Calu3 (cell line): Measurements from ENCODE around the gene C5orf63. TPM values are rescaled to one million over a fixed set of nuclear protein-coding genes. Genes with fewer than 3 reads are reported as not detected.
"Not testable (repeated sequence)": the region's sequence is repeated elsewhere in the genome, so short reads cannot be mapped to it uniquely, and the experiment has no call there.

Experiments
- BruUV-seq: library from RNA; stranded (reverse); fragments of 400-500 nt; replicated peaks from 2 replicates; lab custom pipeline; 2021; lab: Mats Ljungman, UMichigan
- CTCF ChIA-PET: fragments of 300-600 bp; sonication (Branson Sonifier 250); formaldehyde crosslinking; loops from one replicate; lab custom pipeline; 2022; ENCODE audit warnings: antibody characterized with exemption; lab: Charles Lee
- DNase-seq: peaks from one replicate; pipeline ENCODE4 v3.0.0; 2022
- H3K27ac Mint-ChIP-seq: one replicate; pipeline ENCODE4 v1.8.0; 2022; ENCODE audit warnings: mixed read lengths; ENCODE audit not compliant: unreplicated experiment
- H3K27me3 Mint-ChIP-seq: one replicate; pipeline ENCODE4 v1.8.0; 2022; ENCODE audit warnings: mixed read lengths; ENCODE audit not compliant: unreplicated experiment
- H3K36me3 Mint-ChIP-seq: one replicate; pipeline ENCODE4 v1.8.0; 2022; ENCODE audit warnings: mild to moderate bottlenecking, moderate library complexity, mixed read lengths; ENCODE audit not compliant: insufficient read depth, unreplicated experiment
- H3K4me1 Mint-ChIP-seq: one replicate; pipeline ENCODE4 v1.8.0; 2022; ENCODE audit warnings: mild to moderate bottlenecking, low read depth, mixed read lengths; ENCODE audit not compliant: unreplicated experiment
- H3K4me3 Mint-ChIP-seq: one replicate; pipeline ENCODE4 v1.8.0; 2022; ENCODE audit warnings: mild to moderate bottlenecking, low read depth, moderate library complexity, mixed read lengths; ENCODE audit not compliant: unreplicated experiment
- H3K9me3 Mint-ChIP-seq: one replicate; pipeline ENCODE4 v1.8.0; 2022; ENCODE audit warnings: low read depth, mixed read lengths; ENCODE audit not compliant: unreplicated experiment
- intact Hi-C: fragments of 100-400 bp; cut with micrococcal nuclease; formaldehyde crosslinking; loops from one replicate; pipeline ENCODE4 v1.10.0; 2022; ENCODE audit not compliant: unreplicated experiment
- total RNA-seq: library from RNA; stranded (reverse); gene quantifications from 2 replicates; pipeline ENCODE4 v1.2.3, GENCODE V29; 2022
- TF ChIP-seq, protein P1 (sequence below): fragments of 200-600 bp; IDR thresholded peaks from one replicate; pipeline ENCODE4 v1.8.0; 2022; ENCODE audit warnings: antibody characterized with exemption; ENCODE audit not compliant: unreplicated experiment

The C5orf63 gene
- total RNA-seq, 1 experiment from 2014 or later = 13.2 TPM

DNA sequence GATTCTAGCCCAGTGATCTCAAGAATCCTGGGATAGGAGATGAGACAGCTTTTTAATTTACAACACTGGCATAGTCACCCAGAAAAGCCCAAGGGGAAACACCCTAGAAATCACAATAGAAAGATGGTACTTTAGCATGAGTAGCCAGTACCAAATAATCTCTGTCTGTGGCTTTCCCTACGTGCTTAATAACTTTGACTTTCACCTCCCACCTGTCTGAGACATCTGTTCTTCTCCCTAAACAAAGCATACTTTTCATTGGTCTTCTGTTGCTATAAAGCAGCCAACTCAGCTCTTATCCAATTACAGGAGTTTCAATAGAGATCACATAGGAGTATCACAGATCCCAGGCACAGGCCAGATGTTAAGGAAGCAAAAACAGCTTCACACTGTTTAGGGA, 53.4 kb downstream of the C5orf63 start:
- Mint-ChIP-seq H3K9me3 (no peaks in the 10 kb centered on the region), H3K27ac (no peak overlapping the region), H3K4me3 (no peak overlapping the region), H3K27me3 (no peaks in the 10 kb centered on the region), H3K36me3 (no peaks in the 10 kb centered on the region), H3K4me1 (no peaks in the 10 kb centered on the region)
- DNase-seq = no peak
- intact Hi-C loops = no loop called here
- no TSS peak for BruUV-seq
- CTCF ChIA-PET = interaction anchor here (1.6 kb wide), 1 partner anchor 9 kb away, joined by 4 read pairs; no protein-coding TSS in a partner anchor
- TF ChIP-seq, protein P1, sequence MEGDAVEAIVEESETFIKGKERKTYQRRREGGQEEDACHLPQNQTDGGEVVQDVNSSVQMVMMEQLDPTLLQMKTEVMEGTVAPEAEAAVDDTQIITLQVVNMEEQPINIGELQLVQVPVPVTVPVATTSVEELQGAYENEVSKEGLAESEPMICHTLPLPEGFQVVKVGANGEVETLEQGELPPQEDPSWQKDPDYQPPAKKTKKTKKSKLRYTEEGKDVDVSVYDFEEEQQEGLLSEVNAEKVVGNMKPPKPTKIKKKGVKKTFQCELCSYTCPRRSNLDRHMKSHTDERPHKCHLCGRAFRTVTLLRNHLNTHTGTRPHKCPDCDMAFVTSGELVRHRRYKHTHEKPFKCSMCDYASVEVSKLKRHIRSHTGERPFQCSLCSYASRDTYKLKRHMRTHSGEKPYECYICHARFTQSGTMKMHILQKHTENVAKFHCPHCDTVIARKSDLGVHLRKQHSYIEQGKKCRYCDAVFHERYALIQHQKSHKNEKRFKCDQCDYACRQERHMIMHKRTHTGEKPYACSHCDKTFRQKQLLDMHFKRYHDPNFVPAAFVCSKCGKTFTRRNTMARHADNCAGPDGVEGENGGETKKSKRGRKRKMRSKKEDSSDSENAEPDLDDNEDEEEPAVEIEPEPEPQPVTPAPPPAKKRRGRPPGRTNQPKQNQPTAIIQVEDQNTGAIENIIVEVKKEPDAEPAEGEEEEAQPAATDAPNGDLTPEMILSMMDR = no peak

DNA sequence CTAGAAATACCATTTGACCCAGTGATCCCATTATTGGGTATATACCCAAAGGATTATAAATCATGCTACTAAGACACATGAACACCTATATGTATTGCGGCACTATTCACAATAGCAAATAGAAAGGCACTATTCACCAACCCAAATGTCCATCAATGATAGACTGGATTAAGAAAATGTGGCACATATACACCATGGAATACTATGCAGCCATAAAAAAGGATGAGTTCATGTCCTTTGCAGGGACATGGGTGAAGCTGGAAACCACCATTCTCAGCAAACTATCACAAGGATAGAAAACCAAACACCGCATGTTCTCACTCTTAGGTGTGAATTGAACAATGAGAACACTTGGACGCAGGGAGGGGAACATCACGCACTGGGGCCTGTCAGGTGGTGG, 56.6 kb downstream of the C5orf63 start:
- BruUV-seq, DNase-seq, H3K9me3 Mint-ChIP-seq, CTCF ChIA-PET, intact Hi-C loops, H3K4me3 Mint-ChIP-seq, H3K27me3 Mint-ChIP-seq, H3K27ac Mint-ChIP-seq, H3K36me3 Mint-ChIP-seq, H3K4me1 Mint-ChIP-seq: not testable (repeated sequence)

DNA sequence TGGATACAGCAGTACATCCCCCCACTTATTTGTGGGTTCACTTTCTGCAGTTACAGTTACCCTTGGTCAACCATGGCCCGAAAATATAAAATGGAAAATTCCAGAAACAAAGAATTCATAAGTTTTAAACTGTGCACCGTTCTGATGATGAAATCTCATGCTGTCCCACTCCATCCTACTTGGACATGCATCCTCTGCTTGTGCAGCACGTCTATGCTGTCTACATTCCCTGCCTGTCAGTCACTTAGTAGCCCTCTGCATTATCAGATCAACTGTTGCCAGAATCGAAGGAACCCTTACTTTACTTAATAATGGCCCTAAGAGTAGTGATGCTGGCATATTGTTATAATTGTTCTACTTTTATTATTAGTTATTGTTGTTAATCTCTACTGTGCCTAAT, 57.6 kb downstream of the C5orf63 start:
- H3K4me1 Mint-ChIP-seq = no peaks in the 10 kb centered on the region
- intact Hi-C loops = no loop called here
- DNase-seq = no peak
- no peaks in the 10 kb centered on the region for H3K36me3 Mint-ChIP-seq
- no peak overlapping the region for H3K27ac Mint-ChIP-seq
- H3K27me3 Mint-ChIP-seq = no peaks in the 10 kb centered on the region
- TF ChIP-seq, protein P1 = no peak
- no peak overlapping the region for H3K4me3 Mint-ChIP-seq
- H3K9me3 Mint-ChIP-seq = no peaks in the 10 kb centered on the region
- CTCF ChIA-PET = no interaction called here
- BruUV-seq = no TSS peak

DNA sequence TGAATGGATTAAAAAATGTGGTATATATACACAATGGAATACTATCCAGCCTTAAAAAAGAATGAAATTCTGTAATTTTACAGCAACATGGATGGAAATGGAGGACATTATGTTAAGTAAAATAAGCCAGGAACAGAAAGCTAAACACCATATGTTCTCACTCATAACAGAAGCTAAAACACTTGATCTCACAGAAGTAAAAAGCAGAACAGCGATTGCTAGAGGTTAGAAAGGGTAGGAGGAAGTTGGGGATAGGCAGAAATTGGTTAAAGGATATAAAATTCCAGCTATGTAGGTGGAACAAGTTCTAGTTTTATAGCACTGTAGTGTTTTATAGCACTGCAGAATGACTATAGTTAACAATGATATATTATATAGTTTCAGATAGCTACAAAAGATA, 58.7 kb downstream of the C5orf63 start:
- CTCF ChIA-PET = interaction anchor here (0.6 to 0.8 kb wide), 2 partner anchors 352 to 429 kb away, joined by 3 to 9 read pairs; no protein-coding TSS in a partner anchor
- Mint-ChIP-seq H3K4me3 (no peak overlapping the region), H3K36me3 (no peaks in the 10 kb centered on the region), H3K4me1 (no peaks in the 10 kb centered on the region), H3K9me3 (no peaks in the 10 kb centered on the region), H3K27ac (no peak overlapping the region), H3K27me3 (no peaks in the 10 kb centered on the region)
- no TSS peak for BruUV-seq
- no peak for DNase-seq
- TF ChIP-seq, protein P1 = no peak
- intact Hi-C loops = no loop called here

DNA sequence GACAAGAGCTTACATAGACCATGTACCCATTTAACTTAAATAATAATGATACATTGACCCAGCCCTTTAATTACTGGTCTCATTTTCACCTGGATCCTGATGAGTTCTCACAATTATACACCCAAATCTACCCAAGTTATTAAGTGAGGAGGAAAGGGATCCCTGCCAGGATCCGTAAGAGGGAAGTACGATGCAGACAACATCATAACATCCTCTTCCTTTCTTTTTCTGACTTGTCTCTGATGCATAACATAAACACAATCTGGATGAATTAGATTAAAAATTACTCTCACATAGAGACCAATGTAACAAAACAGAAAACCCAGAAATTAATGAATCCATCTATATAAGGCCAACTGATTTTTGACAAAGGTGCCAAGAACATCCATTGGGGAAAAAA, 59.9 kb downstream of the C5orf63 start:
- CTCF ChIA-PET = no interaction called here

More for the DNA sequence above, 59.9 kb downstream of the C5orf63 start:
- Mint-ChIP-seq H3K27ac (no peak overlapping the region), H3K9me3 (no peaks in the 10 kb centered on the region), H3K36me3 (no peaks in the 10 kb centered on the region), H3K4me3 (no peak overlapping the region), H3K27me3 (no peaks in the 10 kb centered on the region), H3K4me1 (no peaks in the 10 kb centered on the region)
- DNase-seq = no peak
- TF ChIP-seq, protein P1 = no peak
- intact Hi-C loops = no loop called here
- no TSS peak for BruUV-seq
